B cell (primary cell): Measurements from ENCODE around the gene PNPLA5. TPM values are rescaled to one million over a fixed set of nuclear protein-coding genes. Genes with fewer than 3 reads are reported as not detected.
"Not testable (repeated sequence)": the region's sequence is repeated elsewhere in the genome, so short reads cannot be mapped to it uniquely, and the experiment has no call there.

Experiments
- ATAC-seq: fragments of 200-7000 bp; cut with Tn5 transposase; one replicate; pipeline ENCODE4 v1.10.0; 2021; ENCODE audit warnings: low read depth, mild to moderate bottlenecking, moderate number of reproducible peaks, moderate library complexity
- CTCF ChIA-PET: fragments of 350-600 bp; sonication (Branson Sonifier 250); formaldehyde crosslinking; loops from one replicate; lab custom pipeline; 2021; ENCODE audit warnings: antibody characterized with exemption, inconsistent platforms; lab: Charles Lee
- POLR2A ChIA-PET: fragments of 350-600 bp; sonication (Branson Sonifier 250); formaldehyde crosslinking; loops from one replicate; lab custom pipeline; 2021; ENCODE audit warnings: antibody characterized with exemption; lab: Charles Lee
- DNase-seq: peaks from one replicate; pipeline ENCODE4 v3.0.0; 2013
- H2AFZ ChIP-seq: 2 replicates; pipeline ENCODE4 v1.6.1; 2012; ENCODE audit warnings: mild to moderate bottlenecking, low read depth, low read length; ENCODE audit not compliant: insufficient read depth, poor library complexity, severe bottlenecking
- H3K27ac ChIP-seq, 2 donors: 1 replicate in 1 of 2; 2 replicates in 1 of 2; pipeline ENCODE4 v1.5.1; 2012 to 2013; ENCODE audit warnings: low read length in 2 of 2, mild to moderate bottlenecking in 2 of 2, moderate library complexity in 1 of 2
- H3K27me3 ChIP-seq, 4 experiments: fragments of 200-600 bp in 1 of 4; sonication (generic) in 1 of 4; replicated peaks in 1 of 4; 1 replicate in 2 of 4; 2 replicates in 2 of 4; pipeline versions ENCODE4 v1.6.1 to v1.7.0; 2013 to 2016; ENCODE audit warnings: low read length in 3 of 4, mild to moderate bottlenecking in 2 of 4, mixed read lengths in 1 of 4, moderate library complexity in 1 of 4; ENCODE audit not compliant: insufficient read depth in 4 of 4, control insufficient read depth in 3 of 4; ENCODE audit errors: control extremely low read depth in 1 of 4
- H3K36me3 ChIP-seq, 2 experiments: replicated peaks in 1 of 2; 1 replicate in 1 of 2; 2 replicates in 1 of 2; pipeline versions ENCODE4 v1.6.1 to v1.7.1; 2013; ENCODE audit warnings: low read length in 1 of 2; ENCODE audit not compliant: insufficient read depth in 2 of 2, control insufficient read depth in 1 of 2; ENCODE audit errors: control extremely low read depth in 1 of 2, extremely low read depth in 1 of 2
- H3K4me1 ChIP-seq, 2 donors: fragments of 200-600 bp in 1 of 2; sonication (generic) in 1 of 2; 1 replicate in 1 of 2; 2 replicates in 1 of 2; pipeline versions ENCODE4 v1.5.1 to v1.6.1; 2013 to 2017; ENCODE audit warnings: low read length in 2 of 2; ENCODE audit not compliant: control insufficient read depth in 2 of 2, insufficient read depth in 2 of 2
- H3K4me2 ChIP-seq: replicated peaks from 2 replicates; pipeline ENCODE3; 2012; ENCODE audit warnings: mild to moderate bottlenecking, low read depth, low read length; ENCODE audit not compliant: poor library complexity, severe bottlenecking
- H3K4me3 ChIP-seq, 5 experiments: fragments of 200-600 bp in 1 of 5; sonication (generic) in 1 of 5; 1 replicate in 3 of 5; 2 replicates in 2 of 5; pipeline versions ENCODE4 v1.5.1 to v1.7.0; 2011 to 2016; ENCODE audit warnings: low read length in 4 of 5, mild to moderate bottlenecking in 4 of 5, low read depth in 2 of 5, control low read depth in 1 of 5, moderate library complexity in 1 of 5; ENCODE audit not compliant: insufficient read depth in 1 of 5; ENCODE audit errors: control extremely low read depth in 1 of 5, extremely low read depth in 1 of 5
- H3K79me2 ChIP-seq: fragments of 200-600 bp; sonication (generic); one replicate; pipeline ENCODE4 v1.6.0; 2016; ENCODE audit warnings: low read length; ENCODE audit not compliant: control insufficient read depth, insufficient read depth
- H3K9ac ChIP-seq: fragments of 200-600 bp; sonication (generic); 2 replicates; pipeline ENCODE4 v1.6.1; 2017; ENCODE audit warnings: mild to moderate bottlenecking, low read length, moderate library complexity
- H3K9me3 ChIP-seq, 3 donors: one replicate each; pipeline versions ENCODE4 v1.6.1 to v1.7.1; 2013; ENCODE audit warnings: low read length in 2 of 3; ENCODE audit not compliant: control insufficient read depth in 2 of 3, insufficient read depth in 1 of 3; ENCODE audit errors: control extremely low read depth in 1 of 3
- H4K20me1 ChIP-seq: 2 replicates; pipeline ENCODE4 v1.6.0; 2012; ENCODE audit warnings: mild to moderate bottlenecking, low read length; ENCODE audit not compliant: insufficient read depth, control insufficient read depth, poor library complexity, severe bottlenecking
- H3K27ac Mint-ChIP-seq: one replicate; pipeline ENCODE4 v1.8.0; 2021; ENCODE audit warnings: mixed read lengths
- H3K27me3 Mint-ChIP-seq: one replicate; pipeline ENCODE4 v1.8.0; 2021; ENCODE audit warnings: mixed read lengths
- H3K4me1 Mint-ChIP-seq: one replicate; pipeline ENCODE4 v1.8.0; 2021; ENCODE audit warnings: mixed read lengths
- H3K4me3 Mint-ChIP-seq: one replicate; pipeline ENCODE4 v1.8.0; 2021; ENCODE audit warnings: mixed read lengths
- H3K9me3 Mint-ChIP-seq: one replicate; pipeline ENCODE4 v1.8.0; 2022; ENCODE audit warnings: mixed read lengths; ENCODE audit not compliant: insufficient read depth
- EZH2 ChIP-seq: IDR thresholded peaks from 2 replicates; pipeline ENCODE4 v1.6.1; 2012; ENCODE audit warnings: borderline replicate concordance, low read depth, mild to moderate bottlenecking, moderate library complexity, low read length; ENCODE audit not compliant: insufficient read depth, poor library complexity, severe bottlenecking
- WGBS: methylation state at CpG from one replicate; pipeline ENCODE4 v1.1.5; 2013; ENCODE audit warnings: missing lambda C conversion rate; ENCODE audit not compliant: insufficient coverage; 5-methylcytosine and 5-hydroxymethylcytosine counted together
- intact Hi-C: fragments of 100-400 bp; cut with micrococcal nuclease; formaldehyde crosslinking; loops from one replicate; pipeline ENCODE4 v1.10.0; 2022
- polyA plus RNA-seq: library from polyadenylated mRNA; depleted of rRNA; stranded (reverse); fragments of >200 nt; gene quantifications from 2 replicates; pipeline ENCODE4 v1.2.3, GENCODE V29; 2012
- total RNA-seq, 2 donors: library from RNA; stranded (reverse); fragments of 120-200 nt in 1 of 2; gene quantifications; 1 replicate in 1 of 2; 2 replicates in 1 of 2; pipeline versions ENCODE4 v1.2.3 to v1.2.4, GENCODE V29; 2013 to 2022
- TF ChIP-seq, protein P1 (sequence below): fragments of 200-600 bp; IDR thresholded peaks from one replicate; pipeline ENCODE4 v1.8.0; 2022; ENCODE audit warnings: antibody characterized with exemption, mild to moderate bottlenecking

Gene PNPLA5
- total and polyA plus RNA-seq, 2 donors (not counting 1 experiment from before 2014, with no cell fraction given): not detected

DNA sequence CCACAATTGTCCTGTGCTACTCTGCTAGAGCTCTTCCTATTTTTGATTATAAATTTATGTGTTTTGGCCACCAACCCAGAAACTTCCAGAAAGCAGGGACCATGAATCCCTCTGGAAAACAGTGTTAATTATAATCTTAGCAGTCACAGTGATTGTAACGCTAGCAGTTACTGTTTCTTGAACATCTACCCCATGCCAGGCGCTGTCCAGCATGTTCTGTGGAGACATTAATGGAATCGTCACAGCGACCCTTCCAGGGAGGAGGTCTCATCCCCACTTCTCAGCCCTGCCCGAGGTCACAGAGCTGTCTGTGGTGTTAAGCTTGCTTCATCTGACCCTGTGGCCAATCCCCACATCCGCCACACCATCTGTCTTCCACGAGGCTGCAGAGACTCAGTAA lies 13.9 kb upstream of the PNPLA5 start:
- H3K36me3 ChIP-seq: no peaks in the 10 kb centered on the region
- no peak for ATAC-seq
- DNase-seq: no peak
- H3K4me3 ChIP-seq: no peak overlapping the region
- CTCF ChIA-PET: interaction anchor here (0.7 kb wide), 1 partner anchor 14 kb away, joined by 3 read pairs; no protein-coding TSS in a partner anchor
- Mint-ChIP-seq H3K9me3 (no peaks in the 10 kb centered on the region), H3K27me3 (peaks cover 24% of the 10 kb centered on the region), H3K27ac (no peak overlapping the region), H3K4me3 (no peak overlapping the region), H3K4me1 (no peaks in the 10 kb centered on the region)
- H4K20me1 ChIP-seq: no peaks in the 10 kb centered on the region
- H3K79me2 ChIP-seq: no peaks in the 10 kb centered on the region
- WGBS: 79% methylated on average over 5 of the region's 7 CpGs
- H3K27me3 ChIP-seq: peaks cover 0 to 3% (median 0%) of the 10 kb centered on the region in 4 experiments
- POLR2A ChIA-PET: no interaction called here
- intact Hi-C loops: no loop called here
- H3K9me3 ChIP-seq: no peaks in the 10 kb centered on the region
- H3K27ac ChIP-seq: no peak overlapping the region
- no peak overlapping the region for H3K4me2 ChIP-seq
- H3K9ac ChIP-seq: no peak overlapping the region
- H2AFZ ChIP-seq: no peak overlapping the region
- TF ChIP-seq, protein P1, sequence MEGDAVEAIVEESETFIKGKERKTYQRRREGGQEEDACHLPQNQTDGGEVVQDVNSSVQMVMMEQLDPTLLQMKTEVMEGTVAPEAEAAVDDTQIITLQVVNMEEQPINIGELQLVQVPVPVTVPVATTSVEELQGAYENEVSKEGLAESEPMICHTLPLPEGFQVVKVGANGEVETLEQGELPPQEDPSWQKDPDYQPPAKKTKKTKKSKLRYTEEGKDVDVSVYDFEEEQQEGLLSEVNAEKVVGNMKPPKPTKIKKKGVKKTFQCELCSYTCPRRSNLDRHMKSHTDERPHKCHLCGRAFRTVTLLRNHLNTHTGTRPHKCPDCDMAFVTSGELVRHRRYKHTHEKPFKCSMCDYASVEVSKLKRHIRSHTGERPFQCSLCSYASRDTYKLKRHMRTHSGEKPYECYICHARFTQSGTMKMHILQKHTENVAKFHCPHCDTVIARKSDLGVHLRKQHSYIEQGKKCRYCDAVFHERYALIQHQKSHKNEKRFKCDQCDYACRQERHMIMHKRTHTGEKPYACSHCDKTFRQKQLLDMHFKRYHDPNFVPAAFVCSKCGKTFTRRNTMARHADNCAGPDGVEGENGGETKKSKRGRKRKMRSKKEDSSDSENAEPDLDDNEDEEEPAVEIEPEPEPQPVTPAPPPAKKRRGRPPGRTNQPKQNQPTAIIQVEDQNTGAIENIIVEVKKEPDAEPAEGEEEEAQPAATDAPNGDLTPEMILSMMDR: no peak
- no peak for TF ChIP-seq EZH2
- no peaks in the 10 kb centered on the region for H3K4me1 ChIP-seq

DNA sequence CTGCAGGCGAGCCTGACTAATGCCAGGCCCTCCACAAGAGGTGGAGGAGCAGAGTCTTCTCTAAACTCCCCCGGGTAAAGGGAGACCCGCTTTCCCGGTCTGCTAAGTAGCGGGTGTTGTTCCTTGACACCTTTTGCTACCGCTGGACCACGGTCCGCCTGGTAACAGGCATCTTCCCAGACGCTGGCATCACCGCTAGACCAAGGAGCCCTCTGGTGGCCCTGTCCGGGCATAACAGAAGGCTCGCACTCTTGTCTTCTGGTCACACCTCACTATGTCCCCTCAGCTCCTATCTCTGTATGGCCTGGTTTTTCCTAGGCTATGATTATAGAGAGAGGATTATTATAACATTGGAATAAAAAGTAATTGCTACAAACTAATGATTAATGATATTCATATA lies 12.6 kb upstream of the PNPLA5 start:
- ATAC-seq: not testable (repeated sequence)

DNA sequence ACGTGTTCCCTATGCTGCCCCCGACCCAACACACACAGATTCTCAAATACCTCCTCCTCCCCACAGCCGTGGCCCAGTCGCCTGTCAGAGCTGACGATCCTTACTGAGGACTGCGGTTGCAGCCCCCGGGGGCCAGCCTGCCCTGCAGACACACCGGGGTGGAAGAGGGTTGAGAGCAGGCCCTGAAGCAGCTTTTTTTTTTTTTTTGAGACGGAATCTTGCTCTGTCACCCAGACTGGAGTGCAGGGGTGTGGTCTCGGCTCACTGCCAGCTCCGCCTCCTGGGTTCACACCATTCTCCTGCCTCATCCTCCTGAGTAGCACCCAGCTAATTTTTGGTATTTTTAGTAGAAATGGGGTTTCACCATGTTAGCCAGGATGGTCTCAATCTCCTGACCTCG lies 11.2 kb upstream of the PNPLA5 start:
- intact Hi-C loops: not testable (repeated sequence)
- peaks cover 33% of the 10 kb centered on the region for H3K27me3 Mint-ChIP-seq

More for the DNA sequence above, 12.6 kb upstream of the PNPLA5 start:
- H3K27me3 Mint-ChIP-seq: peaks cover 27% of the 10 kb centered on the region
- H3K27me3 ChIP-seq, H3K4me3 ChIP-seq, H3K36me3 ChIP-seq, H3K9ac ChIP-seq, H4K20me1 ChIP-seq, H3K4me1 ChIP-seq, H3K79me2 ChIP-seq, POLR2A ChIA-PET, H3K4me2 ChIP-seq, intact Hi-C loops, H3K4me3 Mint-ChIP-seq, H3K4me1 Mint-ChIP-seq, H2AFZ ChIP-seq, H3K9me3 ChIP-seq, H3K27ac ChIP-seq, H3K27ac Mint-ChIP-seq, CTCF ChIA-PET, H3K9me3 Mint-ChIP-seq, DNase-seq: not testable (repeated sequence)
- 53% methylated on average over 3 of the region's 12 CpGs for WGBS
- TF ChIP-seq, protein P1: peak; percentile 35

More for the DNA sequence above, 11.2 kb upstream of the PNPLA5 start:
- H3K4me3 Mint-ChIP-seq, H3K4me1 ChIP-seq, H3K9me3 ChIP-seq, POLR2A ChIA-PET, H2AFZ ChIP-seq, H3K4me1 Mint-ChIP-seq, H3K4me2 ChIP-seq, H3K4me3 ChIP-seq, H3K79me2 ChIP-seq, ATAC-seq, H3K9ac ChIP-seq, DNase-seq, H4K20me1 ChIP-seq, CTCF ChIA-PET, H3K27ac ChIP-seq, H3K27me3 ChIP-seq, H3K9me3 Mint-ChIP-seq, H3K36me3 ChIP-seq: not testable (repeated sequence)
- H3K27ac Mint-ChIP-seq: peak overlapping the region; percentile 32
- WGBS: 88% methylated on average over 5 of the region's 12 CpGs
